ENCODE results near the gene LRRK1. TPM values are rescaled to one million over a fixed set of nuclear protein-coding genes. Genes with fewer than 3 reads are reported as not detected.

LRRK1 gene
- total RNA-seq, 2 donors from 2014 or later = 18.6 to 20.3 TPM

GRCh38 chr15:100880139-100880896 is 38.8 kb upstream of the LRRK1 start:
- Histone ChIP-seq H3K4me3 (peak overlapping the region; percentile 63 to 95), H3K4me1 (replicated peaks) (no peaks in the 10 kb centered on the region), H3K9me3 (no peaks in the 10 kb centered on the region), H3K27ac (peak overlapping the region; percentile 87 to 98), H3K36me3 (no peaks in the 10 kb centered on the region), H3K27me3 (replicated peaks; ENCODE audit: insufficient read depth) (no peaks in the 10 kb centered on the region)
- WGBS = 25% methylated on average over 70 of the region's 80 CpGs
- TF ChIP-seq POLR2AphosphoS5 (IDR thresholded peaks at IDR 0.05) = no peak
- TF ChIP-seq, protein P1, sequence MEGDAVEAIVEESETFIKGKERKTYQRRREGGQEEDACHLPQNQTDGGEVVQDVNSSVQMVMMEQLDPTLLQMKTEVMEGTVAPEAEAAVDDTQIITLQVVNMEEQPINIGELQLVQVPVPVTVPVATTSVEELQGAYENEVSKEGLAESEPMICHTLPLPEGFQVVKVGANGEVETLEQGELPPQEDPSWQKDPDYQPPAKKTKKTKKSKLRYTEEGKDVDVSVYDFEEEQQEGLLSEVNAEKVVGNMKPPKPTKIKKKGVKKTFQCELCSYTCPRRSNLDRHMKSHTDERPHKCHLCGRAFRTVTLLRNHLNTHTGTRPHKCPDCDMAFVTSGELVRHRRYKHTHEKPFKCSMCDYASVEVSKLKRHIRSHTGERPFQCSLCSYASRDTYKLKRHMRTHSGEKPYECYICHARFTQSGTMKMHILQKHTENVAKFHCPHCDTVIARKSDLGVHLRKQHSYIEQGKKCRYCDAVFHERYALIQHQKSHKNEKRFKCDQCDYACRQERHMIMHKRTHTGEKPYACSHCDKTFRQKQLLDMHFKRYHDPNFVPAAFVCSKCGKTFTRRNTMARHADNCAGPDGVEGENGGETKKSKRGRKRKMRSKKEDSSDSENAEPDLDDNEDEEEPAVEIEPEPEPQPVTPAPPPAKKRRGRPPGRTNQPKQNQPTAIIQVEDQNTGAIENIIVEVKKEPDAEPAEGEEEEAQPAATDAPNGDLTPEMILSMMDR (IDR thresholded peaks at IDR 0.05) = peak in 1 of 4 experiments; percentile 4
- intact Hi-C loops (cut with DNase I) = no loop called here
- DNase-seq (ENCODE audit: low spot score) = no peak

GRCh38 chr15:100880897-100881242 is 38.3 kb upstream of the LRRK1 start:
- intact Hi-C loops (cut with DNase I) = no loop called here
- no peaks in the 10 kb centered on the region for H3K36me3 ChIP-seq
- DNase-seq (ENCODE audit: low spot score) = no peak
- no peaks in the 10 kb centered on the region for H3K4me1 ChIP-seq (replicated peaks)
- H3K27me3 ChIP-seq (replicated peaks; ENCODE audit: insufficient read depth) = no peaks in the 10 kb centered on the region
- H3K27ac ChIP-seq = peak overlapping the region; percentile 87 to 98
- peak overlapping the region; percentile 63 to 95 for H3K4me3 ChIP-seq
- WGBS = 76% methylated on average over 10 of the region's 10 CpGs
- no peaks in the 10 kb centered on the region for H3K9me3 ChIP-seq
- TF ChIP-seq, protein P1 (IDR thresholded peaks at IDR 0.05) = no peak
- TF ChIP-seq POLR2AphosphoS5 (IDR thresholded peaks at IDR 0.05) = no peak
- no peak for TF ChIP-seq POLR2A (IDR thresholded peaks at IDR 0.05)

DNA sequence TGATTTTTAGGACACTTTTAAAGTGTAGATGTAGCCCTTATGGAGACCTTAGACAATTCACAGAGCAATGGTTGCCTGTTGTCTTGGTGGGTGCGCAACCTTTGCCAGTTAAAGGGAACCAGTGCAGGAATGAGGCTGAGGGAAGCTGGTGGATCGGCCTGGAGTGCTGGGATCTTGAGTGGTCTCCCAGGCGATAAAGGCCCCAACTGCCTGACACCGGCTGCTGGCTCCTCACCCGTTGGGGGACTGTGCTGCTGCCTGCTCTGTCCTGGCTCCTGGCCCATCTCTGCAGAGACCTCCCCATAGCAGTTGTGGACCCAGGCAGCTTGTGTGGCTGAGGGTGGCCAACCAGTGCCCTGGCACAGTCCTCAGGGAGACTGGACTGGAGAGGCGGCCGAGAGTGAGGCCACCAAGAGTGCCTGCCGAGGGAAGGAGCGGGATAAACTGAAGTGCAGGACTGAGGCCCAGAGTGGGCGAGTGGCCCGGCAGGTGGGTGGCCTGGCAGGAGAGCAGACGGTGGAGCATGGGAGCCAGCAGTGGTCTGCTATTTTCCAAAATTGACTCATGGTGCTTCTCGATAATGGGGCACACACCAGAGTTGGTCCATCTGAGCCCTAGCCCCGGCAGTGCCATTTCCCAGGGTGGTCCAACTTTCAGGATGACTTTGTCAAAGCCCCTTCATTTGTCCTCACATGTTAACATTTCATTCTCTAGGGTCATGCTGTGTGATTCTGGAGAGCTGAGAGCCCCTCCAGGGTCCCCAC is 37.4 kb upstream of the LRRK1 start:
- DNase-seq (ENCODE audit: low spot score) = no peak
- no peaks in the 10 kb centered on the region for H3K27me3 ChIP-seq (replicated peaks; ENCODE audit: insufficient read depth)
- 85% methylated on average over 14 of the region's 14 CpGs for whole genome bisulfite sequencing
- peak overlapping the region; percentile 63 to 95 for H3K4me3 ChIP-seq
- TF ChIP-seq POLR2AphosphoS5 (IDR thresholded peaks at IDR 0.05) (peak; percentile 6), POLR2A (IDR thresholded peaks at IDR 0.05) (no peak)
- TF ChIP-seq, protein P1 (IDR thresholded peaks at IDR 0.05) = no peak
- H3K36me3 ChIP-seq = no peaks in the 10 kb centered on the region
- peak overlapping the region; percentile 87 to 98 for H3K27ac ChIP-seq
- no peaks in the 10 kb centered on the region for H3K9me3 ChIP-seq
- H3K4me1 ChIP-seq (replicated peaks) = no peaks in the 10 kb centered on the region
- intact Hi-C loops (cut with DNase I) = no loop called here

DNA sequence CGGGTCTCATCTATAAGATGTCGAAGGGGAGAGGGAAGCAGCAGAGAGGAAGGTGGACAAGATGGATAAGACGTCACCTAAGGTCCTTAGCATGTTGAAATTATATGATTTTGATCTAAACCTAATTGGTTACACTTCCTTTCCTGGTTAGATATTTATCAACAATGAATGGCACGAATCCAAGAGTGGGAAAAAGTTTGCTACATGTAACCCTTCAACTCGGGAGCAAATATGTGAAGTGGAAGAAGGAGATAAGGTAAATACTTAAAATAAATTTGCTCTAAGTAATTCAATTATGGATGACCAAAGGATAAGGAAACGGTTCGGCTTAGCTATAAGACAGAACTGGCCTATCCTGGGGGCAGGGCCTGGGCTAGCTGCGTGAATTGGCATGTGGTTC is 34.0 kb upstream of the LRRK1 start:
- no peak overlapping the region for H3K4me3 ChIP-seq
- intact Hi-C loops (cut with DNase I) = no loop called here
- no peaks in the 10 kb centered on the region for H3K27me3 ChIP-seq (replicated peaks; ENCODE audit: insufficient read depth)
- no peak for DNase-seq (ENCODE audit: low spot score)
- TF ChIP-seq POLR2A (IDR thresholded peaks at IDR 0.05) (no peak), POLR2AphosphoS5 (IDR thresholded peaks at IDR 0.05) (no peak)
- TF ChIP-seq, protein P1 (IDR thresholded peaks at IDR 0.05) = no peak
- H3K36me3 ChIP-seq = no peaks in the 10 kb centered on the region
- no peaks in the 10 kb centered on the region for H3K9me3 ChIP-seq
- 59% methylated on average over 8 of the region's 8 CpGs for WGBS
- peak overlapping the region; percentile 87 to 98 for H3K27ac ChIP-seq
- H3K4me1 ChIP-seq (replicated peaks) = peaks cover 15% of the 10 kb centered on the region

All from prostate gland (tissue), 2 donors.